AG09309 (cell line): ENCODE measurements around the gene PADI2.

Experiments
- DNase-seq: peaks from one replicate; pipeline ENCODE4 v3.0.0-alpha.2; 2010; ENCODE audit warnings: low read depth
- H3K4me3 ChIP-seq: 2 replicates; pipeline ENCODE4 v1.5.1; 2011; ENCODE audit warnings: mild to moderate bottlenecking, low read depth, low read length, moderate library complexity; ENCODE audit not compliant: control insufficient read depth
- TF ChIP-seq, protein P1 (sequence below): IDR thresholded peaks from 2 replicates; pipeline ENCODE4 v1.5.1; 2011; ENCODE audit warnings: mild to moderate bottlenecking, low read depth, low read length, inconsistent platforms; ENCODE audit not compliant: insufficient read depth, control insufficient read depth; ENCODE audit errors: missing control alignments

Gene PADI2

GRCh38 chr1:17140279-17140678 lies 21.0 kb upstream of the PADI2 start:
- H3K4me3 ChIP-seq, result no peak overlapping the region
- no peak for DNase-seq
- TF ChIP-seq, protein P1, sequence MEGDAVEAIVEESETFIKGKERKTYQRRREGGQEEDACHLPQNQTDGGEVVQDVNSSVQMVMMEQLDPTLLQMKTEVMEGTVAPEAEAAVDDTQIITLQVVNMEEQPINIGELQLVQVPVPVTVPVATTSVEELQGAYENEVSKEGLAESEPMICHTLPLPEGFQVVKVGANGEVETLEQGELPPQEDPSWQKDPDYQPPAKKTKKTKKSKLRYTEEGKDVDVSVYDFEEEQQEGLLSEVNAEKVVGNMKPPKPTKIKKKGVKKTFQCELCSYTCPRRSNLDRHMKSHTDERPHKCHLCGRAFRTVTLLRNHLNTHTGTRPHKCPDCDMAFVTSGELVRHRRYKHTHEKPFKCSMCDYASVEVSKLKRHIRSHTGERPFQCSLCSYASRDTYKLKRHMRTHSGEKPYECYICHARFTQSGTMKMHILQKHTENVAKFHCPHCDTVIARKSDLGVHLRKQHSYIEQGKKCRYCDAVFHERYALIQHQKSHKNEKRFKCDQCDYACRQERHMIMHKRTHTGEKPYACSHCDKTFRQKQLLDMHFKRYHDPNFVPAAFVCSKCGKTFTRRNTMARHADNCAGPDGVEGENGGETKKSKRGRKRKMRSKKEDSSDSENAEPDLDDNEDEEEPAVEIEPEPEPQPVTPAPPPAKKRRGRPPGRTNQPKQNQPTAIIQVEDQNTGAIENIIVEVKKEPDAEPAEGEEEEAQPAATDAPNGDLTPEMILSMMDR, result no peak

GRCh38 chr1:17139637-17140036 lies 20.4 kb upstream of the PADI2 start:
- no peak overlapping the region for H3K4me3 ChIP-seq
- TF ChIP-seq, protein P1, result no peak
- no peak for DNase-seq

DNA sequence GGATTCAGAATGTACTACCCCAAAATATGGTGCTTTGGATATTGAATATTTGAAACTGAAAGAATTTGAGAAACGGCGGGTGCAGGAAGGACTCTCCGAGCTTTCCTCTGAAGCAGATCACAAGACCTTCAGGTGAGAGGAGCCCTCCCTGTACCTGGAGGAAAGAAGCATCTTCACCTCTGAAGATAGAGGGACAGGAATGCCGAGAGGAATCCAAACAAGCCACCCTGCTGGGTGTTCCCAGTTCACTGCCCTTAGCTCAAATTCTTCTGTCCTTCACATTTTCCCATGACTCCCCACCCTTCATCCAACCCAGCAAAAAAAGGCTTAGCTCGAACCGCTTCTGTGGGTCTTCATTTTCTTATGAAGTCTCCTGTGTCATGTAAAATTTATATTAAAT lies 18.2 kb upstream of the PADI2 start:
- TF ChIP-seq, protein P1, result no peak
- DNase-seq, result no peak
- no peak overlapping the region for H3K4me3 ChIP-seq

DNA sequence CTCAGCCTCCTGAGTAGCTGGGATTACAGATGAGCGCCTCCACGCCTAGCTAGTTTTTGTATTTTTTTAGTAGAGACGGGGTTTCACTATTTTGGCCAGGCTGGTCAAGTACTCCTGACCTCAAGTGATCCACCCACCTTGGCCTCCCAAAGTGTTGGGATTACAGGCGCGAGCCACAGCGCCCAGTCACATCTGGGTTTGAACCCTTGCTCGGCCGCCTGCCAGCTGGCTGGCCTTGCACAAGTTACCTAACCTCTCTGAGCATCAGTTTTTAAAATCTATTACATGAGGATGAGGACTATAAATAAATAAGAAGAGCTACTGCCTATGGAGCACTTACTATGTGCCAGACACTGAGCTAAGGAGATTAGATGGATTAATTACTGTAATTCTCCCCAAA lies 17.7 kb upstream of the PADI2 start:
- TF ChIP-seq, protein P1, result no peak
- H3K4me3 ChIP-seq, result no peak overlapping the region
- no peak for DNase-seq

GRCh38 chr1:17136145-17136544 lies 16.9 kb upstream of the PADI2 start:
- TF ChIP-seq, protein P1, result no peak
- H3K4me3 ChIP-seq, result no peak overlapping the region
- DNase-seq, result no peak

- TF ChIP-seq, protein P1, result no peak
- H3K4me3 ChIP-seq, result no peak overlapping the region
- no peak for DNase-seq
Measured at GRCh38 chr1:17135530-17135929, 16.3 kb upstream of the PADI2 start.

DNA sequence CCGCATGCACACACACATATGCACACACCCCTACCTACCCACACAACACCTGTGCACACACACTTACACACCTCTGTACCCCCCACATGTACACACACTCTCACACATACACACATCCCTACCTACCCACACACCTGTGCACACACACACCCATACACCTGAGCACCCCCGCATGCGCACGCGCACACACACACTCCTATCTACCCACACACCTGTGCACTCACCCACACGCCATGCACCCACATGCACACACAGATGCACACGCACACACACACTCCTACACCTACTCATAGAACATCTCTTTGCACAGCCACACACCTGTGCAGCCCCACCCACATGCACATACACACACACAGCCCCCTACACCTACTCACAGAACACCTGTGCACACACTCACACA lies 15.5 kb upstream of the PADI2 start:
- TF ChIP-seq, protein P1, result no peak
- no peak for DNase-seq
- no peak overlapping the region for H3K4me3 ChIP-seq
